GM18517 (cell line): ENCODE measurements around the gene FAM98B.

ENCODE experiments used
- ATAC-seq: cut with Tn5 transposase; IDR thresholded peaks from one replicate; pipeline ENCODE4 v1.9.1; 2021; ENCODE audit warnings: mild to moderate bottlenecking, moderate library complexity; ENCODE audit not compliant: unreplicated experiment

The FAM98B gene

GRCh38 chr15:38504680-38505467 lies 50.9 kb downstream of the FAM98B start:
- no peak for ATAC-seq

- ATAC-seq = no peak
Measured at GRCh38 chr15:38506997-38507396, 53.1 kb downstream of the FAM98B start.

- ATAC-seq = no peak
Measured at GRCh38 chr15:38507570-38507969, 53.6 kb downstream of the FAM98B start.

- ATAC-seq = no peak
Measured at GRCh38 chr15:38508647-38509046, 54.7 kb downstream of the FAM98B start.

- ATAC-seq = no peak
Measured at GRCh38 chr15:38509152-38509551, 55.2 kb downstream of the FAM98B start.

GRCh38 chr15:38512901-38513300 lies 59.0 kb downstream of the FAM98B start:
- no peak for ATAC-seq

GRCh38 chr15:38514601-38515000 lies 60.7 kb downstream of the FAM98B start:
- peak; percentile 64 for ATAC-seq

GRCh38 chr15:38516626-38517025 lies 62.7 kb downstream of the FAM98B start:
- no peak for ATAC-seq

GRCh38 chr15:38517312-38517975 lies 63.5 kb downstream of the FAM98B start:
- no peak for ATAC-seq

GRCh38 chr15:38518084-38518483 lies 64.2 kb downstream of the FAM98B start:
- ATAC-seq = no peak

GRCh38 chr15:38520035-38520434 lies 66.1 kb downstream of the FAM98B start:
- ATAC-seq = no peak

GRCh38 chr15:38521316-38521715 lies 67.4 kb downstream of the FAM98B start:
- ATAC-seq = no peak

GRCh38 chr15:38522922-38523321 lies 69.0 kb downstream of the FAM98B start:
- ATAC-seq = no peak

GRCh38 chr15:38524156-38524555 lies 70.2 kb downstream of the FAM98B start:
- ATAC-seq = no peak

- no peak for ATAC-seq
Measured at GRCh38 chr15:38525489-38525888, 71.6 kb downstream of the FAM98B start.

- no peak for ATAC-seq
Measured at GRCh38 chr15:38526158-38526557, 72.2 kb downstream of the FAM98B start.

- ATAC-seq = no peak
Measured at GRCh38 chr15:38528294-38528693, 74.4 kb downstream of the FAM98B start.

GRCh38 chr15:38530113-38530512 lies 76.2 kb downstream of the FAM98B start:
- no peak for ATAC-seq

- no peak for ATAC-seq
Measured at GRCh38 chr15:38531509-38531908, 77.6 kb downstream of the FAM98B start.

GRCh38 chr15:38532728-38533127 lies 78.8 kb downstream of the FAM98B start:
- no peak for ATAC-seq

- ATAC-seq = no peak
Measured at GRCh38 chr15:38533416-38533915, 79.5 kb downstream of the FAM98B start.

GRCh38 chr15:38533926-38534325 lies 80.0 kb downstream of the FAM98B start:
- ATAC-seq = no peak
